ENCODE data around the gene GJB4. TPM values are rescaled to one million over a fixed set of nuclear protein-coding genes. Genes with fewer than 3 reads are reported as not detected.

The GJB4 gene
- total RNA-seq, 1 donor from 2014 or later = not detected

- intact Hi-C loops (cut with micrococcal nuclease) = no loop called here
- no peak for DNase-seq (ENCODE audit: low spot score)
- no peaks in the 10 kb centered on the region for H3K36me3 Mint-ChIP-seq (ENCODE audit: low read depth)
- no peaks in the 10 kb centered on the region for H3K9me3 Mint-ChIP-seq
- H3K4me1 Mint-ChIP-seq (ENCODE audit: low read depth) = no peaks in the 10 kb centered on the region
- no peak overlapping the region for H3K27ac Mint-ChIP-seq
- no peak overlapping the region for H3K4me3 Mint-ChIP-seq (ENCODE audit: low read depth)
- peaks cover 16% of the 10 kb centered on the region for H3K27me3 Mint-ChIP-seq (ENCODE audit: low read depth)
Observed at GRCh38 chr1:34774957-34775356, 15.4 kb downstream of the GJB4 start.

DNA sequence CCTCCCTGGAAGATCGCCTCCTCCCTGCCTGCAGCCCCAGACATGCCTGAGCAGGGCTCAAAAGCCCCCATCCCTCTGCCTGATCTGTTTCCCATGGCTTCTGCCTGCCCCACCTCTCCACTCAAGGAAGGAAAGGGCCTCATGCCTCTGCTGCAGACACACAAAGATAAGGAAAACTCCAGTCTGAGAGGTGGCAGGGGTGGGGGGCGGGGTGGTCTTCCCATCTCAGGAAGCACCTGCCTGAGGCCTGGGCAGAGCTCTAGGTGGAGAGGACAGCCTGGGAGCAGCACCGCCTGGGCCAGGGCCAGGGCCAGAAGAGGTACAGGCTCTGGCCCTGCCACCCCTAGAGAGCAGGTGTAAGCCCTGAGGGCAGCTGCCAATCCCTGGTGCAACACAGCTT lies 17.4 kb downstream of the GJB4 start:
- no peaks in the 10 kb centered on the region for H3K4me1 Mint-ChIP-seq (ENCODE audit: low read depth)
- H3K36me3 Mint-ChIP-seq (ENCODE audit: low read depth) = no peaks in the 10 kb centered on the region
- no peak overlapping the region for H3K27ac Mint-ChIP-seq
- no peaks in the 10 kb centered on the region for H3K9me3 Mint-ChIP-seq
- peaks cover 26% of the 10 kb centered on the region for H3K27me3 Mint-ChIP-seq (ENCODE audit: low read depth)
- intact Hi-C loops (cut with micrococcal nuclease) = no loop called here
- DNase-seq (ENCODE audit: low spot score) = no peak
- H3K4me3 Mint-ChIP-seq (ENCODE audit: low read depth) = no peak overlapping the region

GRCh38 chr1:34777519-34778321 lies 18.2 kb downstream of the GJB4 start:
- H3K36me3 Mint-ChIP-seq (ENCODE audit: low read depth) = no peaks in the 10 kb centered on the region
- intact Hi-C loops (cut with micrococcal nuclease) = no loop called here
- no peak overlapping the region for H3K4me3 Mint-ChIP-seq (ENCODE audit: low read depth)
- H3K4me1 Mint-ChIP-seq (ENCODE audit: low read depth) = no peaks in the 10 kb centered on the region
- no peak for DNase-seq (ENCODE audit: low spot score)
- no peak overlapping the region for H3K27ac Mint-ChIP-seq
- H3K9me3 Mint-ChIP-seq = no peaks in the 10 kb centered on the region
- peaks cover 33% of the 10 kb centered on the region for H3K27me3 Mint-ChIP-seq (ENCODE audit: low read depth)

DNA sequence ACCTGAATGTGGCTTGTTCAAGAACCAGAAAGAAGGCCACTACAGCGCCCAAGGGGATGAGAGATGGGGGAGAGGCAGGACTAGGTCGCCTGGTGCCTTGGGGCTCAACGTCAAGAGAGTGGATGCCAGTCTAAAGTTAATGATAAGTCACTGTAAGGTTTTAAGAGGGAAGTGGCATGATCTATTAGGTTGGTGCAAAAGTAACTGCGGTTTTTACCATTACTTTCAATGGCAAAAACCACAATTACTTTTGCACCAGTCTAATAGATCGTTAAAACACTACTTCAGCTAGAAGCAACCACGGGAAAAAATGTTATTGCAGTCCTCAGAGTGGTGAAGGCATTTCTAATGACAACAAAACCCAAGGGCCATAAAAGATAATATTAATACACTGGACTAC lies 18.8 kb downstream of the GJB4 start:
- DNase-seq (ENCODE audit: low spot score) = no peak
- Mint-ChIP-seq H3K4me3 (ENCODE audit: low read depth) (no peak overlapping the region), H3K36me3 (ENCODE audit: low read depth) (no peaks in the 10 kb centered on the region), H3K27me3 (ENCODE audit: low read depth) (peaks cover 40% of the 10 kb centered on the region), H3K4me1 (ENCODE audit: low read depth) (no peaks in the 10 kb centered on the region), H3K27ac (no peak overlapping the region), H3K9me3 (no peaks in the 10 kb centered on the region)
- intact Hi-C loops (cut with micrococcal nuclease) = no loop called here

- Mint-ChIP-seq H3K36me3 (ENCODE audit: low read depth) (no peaks in the 10 kb centered on the region), H3K4me3 (ENCODE audit: low read depth) (no peak overlapping the region), H3K4me1 (ENCODE audit: low read depth) (no peaks in the 10 kb centered on the region), H3K9me3 (no peaks in the 10 kb centered on the region), H3K27ac (no peak overlapping the region), H3K27me3 (ENCODE audit: low read depth) (peaks cover 41% of the 10 kb centered on the region)
- DNase-seq (ENCODE audit: low spot score) = no peak
- intact Hi-C loops (cut with micrococcal nuclease) = no loop called here
Observed at GRCh38 chr1:34779005-34779404, 19.5 kb downstream of the GJB4 start.

DNA sequence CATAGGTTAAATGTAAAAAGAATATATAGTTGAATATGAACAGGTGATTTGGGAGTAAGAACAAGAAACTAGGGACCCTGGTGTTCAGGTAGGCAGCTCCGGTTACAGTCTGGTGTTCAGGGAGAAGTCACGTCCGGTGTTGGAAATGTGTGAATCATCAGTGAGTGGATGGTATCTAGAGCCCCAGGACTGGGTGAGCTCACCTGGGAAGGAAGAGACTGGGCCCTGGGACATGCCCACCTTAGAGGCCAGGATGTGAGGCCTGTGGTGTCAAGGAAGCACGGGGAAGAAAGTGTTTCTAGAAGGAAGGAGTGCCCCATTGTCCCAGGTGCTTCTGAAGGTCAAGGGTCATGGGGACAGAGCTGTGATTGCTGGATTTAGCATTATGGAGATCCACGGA lies 20.0 kb downstream of the GJB4 start:
- no peaks in the 10 kb centered on the region for H3K36me3 Mint-ChIP-seq (ENCODE audit: low read depth)
- no peaks in the 10 kb centered on the region for H3K4me1 Mint-ChIP-seq (ENCODE audit: low read depth)
- H3K27ac Mint-ChIP-seq = no peak overlapping the region
- H3K4me3 Mint-ChIP-seq (ENCODE audit: low read depth) = no peak overlapping the region
- DNase-seq (ENCODE audit: low spot score) = no peak
- peaks cover 41% of the 10 kb centered on the region for H3K27me3 Mint-ChIP-seq (ENCODE audit: low read depth)
- H3K9me3 Mint-ChIP-seq = no peaks in the 10 kb centered on the region
- intact Hi-C loops (cut with micrococcal nuclease) = no loop called here

DNA sequence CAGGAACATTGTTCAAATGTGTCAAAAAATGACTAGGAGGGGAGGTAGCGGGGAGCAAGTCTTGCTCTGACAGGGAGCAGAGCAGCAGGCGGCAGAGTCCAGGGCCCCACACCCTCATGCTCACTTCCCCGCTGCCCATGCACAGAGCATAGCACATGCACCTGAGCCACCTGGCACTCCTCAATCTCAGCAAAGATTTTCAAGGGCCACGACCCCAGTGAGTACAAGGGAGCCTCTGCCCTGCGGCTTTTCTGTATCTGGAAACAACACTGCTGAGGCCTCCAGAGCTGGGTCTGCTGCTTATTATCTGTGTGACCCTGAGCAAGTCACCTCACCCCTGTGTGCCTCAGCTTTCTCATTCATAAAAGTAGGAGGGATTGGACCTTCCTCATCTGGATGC lies 20.4 kb downstream of the GJB4 start:
- Mint-ChIP-seq H3K27ac (no peak overlapping the region), H3K4me1 (ENCODE audit: low read depth) (no peaks in the 10 kb centered on the region), H3K9me3 (no peaks in the 10 kb centered on the region), H3K4me3 (ENCODE audit: low read depth) (no peak overlapping the region), H3K36me3 (ENCODE audit: low read depth) (no peaks in the 10 kb centered on the region), H3K27me3 (ENCODE audit: low read depth) (peaks cover 41% of the 10 kb centered on the region)
- DNase-seq (ENCODE audit: low spot score) = no peak
- intact Hi-C loops (cut with micrococcal nuclease) = no loop called here

DNA sequence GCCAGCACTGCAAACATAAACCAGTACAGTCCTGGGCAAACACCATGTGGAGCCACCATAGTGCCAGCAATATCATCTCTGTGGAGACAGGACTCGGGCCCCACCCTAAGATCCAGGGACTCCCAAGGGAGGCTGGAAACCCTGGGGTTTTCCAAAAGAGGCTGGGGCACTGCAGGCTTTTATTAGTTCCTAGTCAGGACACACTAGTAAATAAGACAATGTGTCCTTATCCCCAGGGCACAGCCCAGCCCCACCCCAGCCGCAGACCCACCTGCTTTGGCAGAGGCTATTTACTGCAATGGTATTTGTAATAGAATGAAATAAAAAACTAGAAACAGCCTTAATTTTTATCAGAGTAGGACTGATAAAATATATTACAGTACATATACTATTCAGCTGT lies 21.0 kb downstream of the GJB4 start:
- H3K9me3 Mint-ChIP-seq = no peaks in the 10 kb centered on the region
- H3K36me3 Mint-ChIP-seq (ENCODE audit: low read depth) = no peaks in the 10 kb centered on the region
- no peak overlapping the region for H3K4me3 Mint-ChIP-seq (ENCODE audit: low read depth)
- peaks cover 41% of the 10 kb centered on the region for H3K27me3 Mint-ChIP-seq (ENCODE audit: low read depth)
- no peak for DNase-seq (ENCODE audit: low spot score)
- no peaks in the 10 kb centered on the region for H3K4me1 Mint-ChIP-seq (ENCODE audit: low read depth)
- intact Hi-C loops (cut with micrococcal nuclease) = no loop called here
- H3K27ac Mint-ChIP-seq = no peak overlapping the region

DNA sequence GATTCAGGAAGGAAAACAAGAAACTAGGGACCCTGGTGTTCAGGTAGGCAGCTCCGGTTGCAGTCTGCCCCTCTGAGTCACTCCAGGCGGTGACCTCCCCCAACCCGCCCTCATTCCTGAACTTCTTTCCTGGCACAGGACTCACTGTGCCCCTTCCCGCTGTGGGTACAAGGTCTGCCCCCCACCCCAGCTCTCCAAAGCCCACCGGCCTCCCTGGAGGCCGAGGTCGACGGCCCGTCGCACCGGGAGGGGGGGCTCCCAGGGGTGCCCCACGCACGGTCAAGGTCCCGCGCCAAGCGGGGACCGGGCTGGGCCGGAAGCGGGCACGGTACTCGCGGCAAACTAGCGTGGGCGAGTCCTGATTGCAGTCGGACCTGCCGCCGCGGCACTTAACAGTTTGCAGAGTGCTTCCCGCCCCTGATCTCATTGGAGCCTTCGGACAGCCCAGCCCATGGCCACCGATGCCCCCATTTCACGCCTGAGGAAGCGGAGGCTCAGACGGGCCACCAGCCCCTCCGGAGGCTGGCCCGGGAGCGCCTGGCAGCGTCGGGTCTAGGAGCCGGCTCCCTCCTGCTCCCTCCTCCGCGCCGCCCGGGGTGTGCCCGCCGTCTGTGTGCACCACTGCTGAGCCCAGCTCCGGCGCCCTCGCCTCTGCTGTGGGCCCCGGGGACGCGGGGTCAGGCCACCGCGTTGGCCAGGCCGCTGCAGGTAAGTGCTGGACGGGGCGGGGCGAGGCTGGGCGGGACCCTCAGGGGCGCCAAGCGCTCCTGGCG lies 21.7 kb downstream of the GJB4 start, which contains the start of gene GJB3:
GJB3 (plus strand) TSS at position 144 of the 773 bp plus-strand sequence. CDS start 3,549 bp downstream, outside the sequence.
- no peak for DNase-seq (ENCODE audit: low spot score)
- no peaks in the 10 kb centered on the region for H3K36me3 Mint-ChIP-seq (ENCODE audit: low read depth)
- H3K4me3 Mint-ChIP-seq (ENCODE audit: low read depth) = no peak within 1 kb of the TSS
- H3K27me3 Mint-ChIP-seq (ENCODE audit: low read depth) = peaks cover 41% of the 10 kb centered on the region
- no peaks in the 10 kb centered on the region for H3K4me1 Mint-ChIP-seq (ENCODE audit: low read depth)
- H3K27ac Mint-ChIP-seq = no peak within 1 kb of the TSS
- no peaks in the 10 kb centered on the region for H3K9me3 Mint-ChIP-seq
- intact Hi-C loops (cut with micrococcal nuclease) = no loop called here

DNA sequence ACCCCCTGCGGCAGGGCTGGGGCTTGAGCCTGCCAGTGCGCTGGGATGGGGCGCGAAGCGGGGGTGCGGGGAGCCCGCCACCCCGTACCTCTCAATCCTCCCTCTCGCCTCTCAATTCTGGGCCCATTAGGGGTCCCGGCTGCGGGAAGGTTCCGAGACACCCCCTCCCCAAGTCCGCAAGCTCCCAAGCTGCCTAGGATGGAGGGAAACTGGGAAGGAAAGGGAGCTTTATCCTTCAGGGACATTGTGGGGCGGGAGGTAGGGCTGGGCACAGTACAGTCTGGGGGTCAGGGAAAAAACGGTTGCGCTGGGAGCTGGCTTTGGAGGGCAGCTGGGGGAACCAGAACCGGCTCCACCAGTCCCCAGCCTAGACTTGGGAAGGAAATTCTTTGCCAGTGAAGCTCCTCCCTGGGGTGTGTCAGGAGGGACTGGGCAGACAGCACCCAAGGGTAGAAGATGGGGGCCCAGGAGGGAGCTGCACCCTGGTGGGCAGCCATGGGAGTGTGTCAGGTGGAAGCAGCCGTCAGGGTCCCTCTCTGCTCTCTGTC lies 22.4 kb downstream of the GJB4 start:
- Mint-ChIP-seq H3K27me3 (ENCODE audit: low read depth) (peaks cover 43% of the 10 kb centered on the region), H3K27ac (no peak overlapping the region), H3K36me3 (ENCODE audit: low read depth) (no peaks in the 10 kb centered on the region), H3K4me1 (ENCODE audit: low read depth) (peaks cover 4% of the 10 kb centered on the region), H3K4me3 (ENCODE audit: low read depth) (no peak overlapping the region), H3K9me3 (no peaks in the 10 kb centered on the region)
- DNase-seq (ENCODE audit: low spot score) = no peak
- intact Hi-C loops (cut with micrococcal nuclease) = no loop called here

DNA sequence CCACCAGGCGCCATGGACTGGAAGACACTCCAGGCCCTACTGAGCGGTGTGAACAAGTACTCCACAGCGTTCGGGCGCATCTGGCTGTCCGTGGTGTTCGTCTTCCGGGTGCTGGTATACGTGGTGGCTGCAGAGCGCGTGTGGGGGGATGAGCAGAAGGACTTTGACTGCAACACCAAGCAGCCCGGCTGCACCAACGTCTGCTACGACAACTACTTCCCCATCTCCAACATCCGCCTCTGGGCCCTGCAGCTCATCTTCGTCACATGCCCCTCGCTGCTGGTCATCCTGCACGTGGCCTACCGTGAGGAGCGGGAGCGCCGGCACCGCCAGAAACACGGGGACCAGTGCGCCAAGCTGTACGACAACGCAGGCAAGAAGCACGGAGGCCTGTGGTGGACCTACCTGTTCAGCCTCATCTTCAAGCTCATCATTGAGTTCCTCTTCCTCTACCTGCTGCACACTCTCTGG lies 25.2 kb downstream of the GJB4 start:
- Mint-ChIP-seq H3K4me3 (ENCODE audit: low read depth) (no peak overlapping the region), H3K27ac (no peak overlapping the region), H3K9me3 (no peaks in the 10 kb centered on the region), H3K27me3 (ENCODE audit: low read depth) (peaks cover 28% of the 10 kb centered on the region), H3K36me3 (ENCODE audit: low read depth) (no peaks in the 10 kb centered on the region), H3K4me1 (ENCODE audit: low read depth) (peaks cover 4% of the 10 kb centered on the region)
- DNase-seq (ENCODE audit: low spot score) = no peak
- intact Hi-C loops (cut with micrococcal nuclease) = no loop called here

GRCh38 chr1:34785231-34785874 lies 25.8 kb downstream of the GJB4 start:
- no peaks in the 10 kb centered on the region for H3K9me3 Mint-ChIP-seq
- intact Hi-C loops (cut with micrococcal nuclease) = no loop called here
- peaks cover 8% of the 10 kb centered on the region for H3K4me1 Mint-ChIP-seq (ENCODE audit: low read depth)
- H3K27ac Mint-ChIP-seq = no peak overlapping the region
- peaks cover 23% of the 10 kb centered on the region for H3K27me3 Mint-ChIP-seq (ENCODE audit: low read depth)
- no peak for DNase-seq (ENCODE audit: low spot score)
- H3K4me3 Mint-ChIP-seq (ENCODE audit: low read depth) = no peak overlapping the region
- H3K36me3 Mint-ChIP-seq (ENCODE audit: low read depth) = no peaks in the 10 kb centered on the region

Measured in activated T-helper 2 cell treated with anti-CD3 and anti-CD28 coated beads, Interferon-gamma antibody, Interleukin-2, Interleukin-4, amounts not matched to agents 10 μg/mL and 5 μg/mL and 100 μg/mL, durations not matched to agents 14 hours and 24 hours and 36 hours (primary cell).